ENCODE measurements around the gene EIF2S2. TPM values are rescaled to one million over a fixed set of nuclear protein-coding genes. Genes with fewer than 3 reads are reported as not detected.

EIF2S2 gene
- total RNA-seq, 4 donors from 2014 or later, result 44.4 to 65.6 (median 56.8) TPM

GRCh38 chr20:34098570-34098969 is 13.5 kb downstream of the EIF2S2 start:
- no peak for ATAC-seq
- peaks cover 0 to 8% (median 0%) of the 10 kb centered on the region in 3 donors for H3K4me1 ChIP-seq
- 71 to 100% methylated on average over 2 to 3 of the region's 3 CpGs for WGBS, 2 donors (ENCODE audit: low coverage in 1 of 2)
- H3K36me3 ChIP-seq, result peaks cover 11 to 100% of the 10 kb centered on the region in 2 donors
- H3K4me3 ChIP-seq, result no peak overlapping the region
- no peaks in the 10 kb centered on the region for H3K27me3 ChIP-seq
- H3K27ac ChIP-seq, result no peak overlapping the region
- no peaks in the 10 kb centered on the region for H3K9me3 ChIP-seq
- no peak for TF ChIP-seq POLR2A (IDR thresholded peaks at IDR 0.05)
- no peak for TF ChIP-seq CTCF (IDR thresholded peaks at IDR 0.05)
- no peak for TF ChIP-seq POLR2AphosphoS5 (IDR thresholded peaks at IDR 0.05)
- no peak for TF ChIP-seq EP300 (IDR thresholded peaks at IDR 0.05)

GRCh38 chr20:34096699-34097444 is 15.2 kb downstream of the EIF2S2 start:
- no peak for ATAC-seq
- H3K27me3 ChIP-seq, result no peaks in the 10 kb centered on the region
- no peaks in the 10 kb centered on the region for H3K9me3 ChIP-seq
- H3K4me1 ChIP-seq, result peaks cover 0 to 8% (median 0%) of the 10 kb centered on the region in 3 donors
- WGBS, 2 donors (ENCODE audit: low coverage in 1 of 2), result 74 to 93% methylated on average over 4 to 9 of the region's 9 CpGs
- no peak overlapping the region for H3K4me3 ChIP-seq
- no peak overlapping the region for H3K27ac ChIP-seq
- peaks cover 11 to 100% of the 10 kb centered on the region in 2 donors for H3K36me3 ChIP-seq
- TF ChIP-seq POLR2A (IDR thresholded peaks at IDR 0.05), result no peak
- TF ChIP-seq EP300 (IDR thresholded peaks at IDR 0.05), result no peak
- no peak for TF ChIP-seq CTCF (IDR thresholded peaks at IDR 0.05)
- no peak for TF ChIP-seq POLR2AphosphoS5 (IDR thresholded peaks at IDR 0.05)

GRCh38 chr20:34095825-34096224 is 16.2 kb downstream of the EIF2S2 start:
- no peak overlapping the region for H3K4me3 ChIP-seq

GRCh38 chr20:34093895-34094294 is 18.1 kb downstream of the EIF2S2 start:
- Histone ChIP-seq H3K4me1 (no peaks in the 10 kb centered on the region), H3K4me3 (no peak overlapping the region), H3K9me3 (no peaks in the 10 kb centered on the region), H3K36me3 (peaks cover 11 to 100% of the 10 kb centered on the region in 2 donors), H3K27me3 (no peaks in the 10 kb centered on the region), H3K27ac (no peak overlapping the region)
- no peak for ATAC-seq
- WGBS, 2 donors (ENCODE audit: low coverage in 1 of 2), result 77 to 90% methylated on average over 2 of the region's 2 CpGs
- no peak for TF ChIP-seq POLR2A (IDR thresholded peaks at IDR 0.05)
- no peak for TF ChIP-seq EP300 (IDR thresholded peaks at IDR 0.05)
- no peak for TF ChIP-seq POLR2AphosphoS5 (IDR thresholded peaks at IDR 0.05)

More at GRCh38 chr20:34095825-34096224, 16.2 kb downstream of the EIF2S2 start:
- Histone ChIP-seq H3K4me1 (peaks cover 0 to 3% (median 0%) of the 10 kb centered on the region in 3 donors), H3K9me3 (no peaks in the 10 kb centered on the region), H3K27me3 (no peaks in the 10 kb centered on the region), H3K36me3 (peaks cover 11 to 100% of the 10 kb centered on the region in 2 donors), H3K27ac (no peak overlapping the region)
- no peak for ATAC-seq
- TF ChIP-seq POLR2A (IDR thresholded peaks at IDR 0.05), result no peak
- no peak for TF ChIP-seq CTCF (IDR thresholded peaks at IDR 0.05)
- TF ChIP-seq POLR2AphosphoS5 (IDR thresholded peaks at IDR 0.05), result no peak
- no peak for TF ChIP-seq EP300 (IDR thresholded peaks at IDR 0.05)

GRCh38 chr20:34091637-34092200 is 20.3 kb downstream of the EIF2S2 start:
- Histone ChIP-seq H3K27ac (no peak overlapping the region), H3K4me3 (no peak overlapping the region), H3K36me3 (peaks cover 11 to 100% of the 10 kb centered on the region in 2 donors), H3K27me3 (no peaks in the 10 kb centered on the region), H3K4me1 (no peaks in the 10 kb centered on the region), H3K9me3 (no peaks in the 10 kb centered on the region)
- TF ChIP-seq CTCF (IDR thresholded peaks at IDR 0.05) (no peak), POLR2A (IDR thresholded peaks at IDR 0.05) (no peak), POLR2AphosphoS5 (IDR thresholded peaks at IDR 0.05) (no peak), EP300 (IDR thresholded peaks at IDR 0.05) (no peak)
- ATAC-seq, result no peak
- WGBS, 2 donors (ENCODE audit: low coverage in 1 of 2), result 89 to 92% methylated on average over 6 of the region's 6 CpGs

Data from gastroesophageal sphincter (tissue), 4 donors.